ENCODE measurements around the gene TRAIP. TPM values are rescaled to one million over a fixed set of nuclear protein-coding genes. Genes with fewer than 3 reads are reported as not detected.

The TRAIP gene
- total RNA-seq, 4 donors from 2014 or later: 2.1 to 8.3 (median 4.7) TPM

DNA sequence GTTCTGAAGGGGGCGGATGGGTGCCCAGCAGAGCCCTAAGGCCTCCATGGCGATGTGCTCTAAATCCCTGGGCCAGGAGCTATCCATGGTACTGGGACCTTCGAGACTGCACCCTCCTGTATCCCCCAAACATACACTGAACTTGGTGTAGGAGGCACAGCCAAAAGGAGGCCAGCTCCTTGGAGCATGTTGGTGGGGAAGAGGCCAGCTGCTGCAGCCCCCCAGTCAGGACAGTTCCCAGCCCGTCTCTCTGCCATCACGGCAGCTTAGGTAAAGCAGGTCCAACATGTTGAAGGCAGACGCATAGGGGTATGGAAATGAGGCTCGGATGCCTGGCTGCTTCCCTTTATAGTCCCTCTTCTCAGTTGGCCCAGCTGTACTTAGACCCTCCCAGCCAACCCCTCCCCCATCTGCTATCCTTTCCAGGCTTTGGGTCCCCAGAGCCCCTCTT lies 11.5 kb upstream of the TRAIP start:
- TF ChIP-seq, protein P1, sequence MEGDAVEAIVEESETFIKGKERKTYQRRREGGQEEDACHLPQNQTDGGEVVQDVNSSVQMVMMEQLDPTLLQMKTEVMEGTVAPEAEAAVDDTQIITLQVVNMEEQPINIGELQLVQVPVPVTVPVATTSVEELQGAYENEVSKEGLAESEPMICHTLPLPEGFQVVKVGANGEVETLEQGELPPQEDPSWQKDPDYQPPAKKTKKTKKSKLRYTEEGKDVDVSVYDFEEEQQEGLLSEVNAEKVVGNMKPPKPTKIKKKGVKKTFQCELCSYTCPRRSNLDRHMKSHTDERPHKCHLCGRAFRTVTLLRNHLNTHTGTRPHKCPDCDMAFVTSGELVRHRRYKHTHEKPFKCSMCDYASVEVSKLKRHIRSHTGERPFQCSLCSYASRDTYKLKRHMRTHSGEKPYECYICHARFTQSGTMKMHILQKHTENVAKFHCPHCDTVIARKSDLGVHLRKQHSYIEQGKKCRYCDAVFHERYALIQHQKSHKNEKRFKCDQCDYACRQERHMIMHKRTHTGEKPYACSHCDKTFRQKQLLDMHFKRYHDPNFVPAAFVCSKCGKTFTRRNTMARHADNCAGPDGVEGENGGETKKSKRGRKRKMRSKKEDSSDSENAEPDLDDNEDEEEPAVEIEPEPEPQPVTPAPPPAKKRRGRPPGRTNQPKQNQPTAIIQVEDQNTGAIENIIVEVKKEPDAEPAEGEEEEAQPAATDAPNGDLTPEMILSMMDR (IDR thresholded peaks at IDR 0.05): no peak
- no peak for TF ChIP-seq POLR2A (IDR thresholded peaks at IDR 0.05)
- no peak for DNase-seq

DNA sequence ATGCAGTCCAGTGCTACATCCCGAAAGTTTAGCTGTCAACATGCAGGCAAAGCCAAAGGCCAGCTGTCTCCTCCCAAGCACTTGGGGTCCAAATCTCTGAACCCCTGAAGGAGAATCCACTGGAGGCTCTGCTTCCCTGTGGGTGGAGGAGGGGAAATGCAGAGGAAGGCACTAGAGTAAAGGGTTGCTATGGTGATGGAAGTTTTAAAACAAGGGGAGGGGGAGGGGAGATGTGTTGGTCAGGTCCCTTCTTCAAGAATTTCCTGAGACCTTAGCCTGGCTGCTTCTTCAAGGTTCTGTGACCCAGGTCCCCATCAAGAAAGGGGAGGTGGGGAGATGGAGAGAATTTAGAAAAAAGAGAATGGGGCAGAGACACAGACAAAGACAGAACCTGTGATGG lies 11.0 kb upstream of the TRAIP start:
- Histone ChIP-seq H3K9me3 (no peaks in the 10 kb centered on the region), H3K27me3 (peaks cover 0 to 20% of the 10 kb centered on the region in 2 donors)
- TF ChIP-seq, protein P1 (IDR thresholded peaks at IDR 0.05): no peak
- TF ChIP-seq POLR2A (IDR thresholded peaks at IDR 0.05): no peak

More for the DNA sequence above, 11.5 kb upstream of the TRAIP start:
- Histone ChIP-seq H3K9me3 (no peaks in the 10 kb centered on the region), H3K36me3 (no peaks in the 10 kb centered on the region), H3K4me1 (peaks cover 7 to 21% (median 11%) of the 10 kb centered on the region in 4 donors), H3K27ac (no peak overlapping the region), H3K27me3 (peaks cover 0 to 20% of the 10 kb centered on the region in 2 donors), H3K4me3 (no peak overlapping the region)

DNA sequence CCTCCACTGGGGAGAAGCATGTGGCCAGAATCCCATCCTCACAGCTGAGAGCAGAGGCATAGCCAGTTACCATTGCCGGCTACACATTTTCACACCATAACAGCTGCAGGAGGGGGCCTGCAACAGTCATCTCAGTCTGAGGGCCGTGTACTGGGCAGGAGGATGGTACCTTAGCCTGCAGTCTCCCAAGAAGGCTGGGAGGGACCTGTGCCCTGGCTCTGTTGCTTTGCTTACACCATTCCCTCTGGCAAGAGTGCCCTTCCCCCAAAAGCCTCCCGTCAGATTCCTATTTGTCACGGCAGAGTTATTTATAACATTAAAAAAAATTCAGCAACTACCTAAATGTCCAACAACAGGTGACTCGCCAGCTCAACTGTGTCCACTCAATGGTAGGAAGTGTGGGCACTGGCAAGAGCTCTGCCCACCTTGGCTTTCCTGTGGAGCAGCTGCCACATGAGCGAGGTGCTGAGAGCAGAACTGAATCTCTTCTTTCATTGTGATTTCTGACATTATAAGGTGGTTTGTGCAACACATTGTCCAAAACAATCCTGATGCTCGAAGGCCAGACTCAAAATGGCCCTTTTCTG lies 8.9 kb upstream of the TRAIP start:
- DNase-seq: no peak
- H3K9me3 ChIP-seq: no peaks in the 10 kb centered on the region
- H3K27ac ChIP-seq: no peak overlapping the region
- no peak overlapping the region for H3K4me3 ChIP-seq
- H3K36me3 ChIP-seq: no peaks in the 10 kb centered on the region
- peaks cover 4 to 15% (median 11%) of the 10 kb centered on the region in 4 donors for H3K4me1 ChIP-seq
- TF ChIP-seq, protein P1 (IDR thresholded peaks at IDR 0.05): no peak
- TF ChIP-seq POLR2A (IDR thresholded peaks at IDR 0.05): no peak
- H3K27me3 ChIP-seq: peaks cover 0 to 20% of the 10 kb centered on the region in 2 donors

More for the DNA sequence above, 11.0 kb upstream of the TRAIP start:
- Histone ChIP-seq H3K4me1 (peaks cover 5 to 16% (median 11%) of the 10 kb centered on the region in 4 donors), H3K27ac (no peak overlapping the region), H3K4me3 (no peak overlapping the region), H3K36me3 (no peaks in the 10 kb centered on the region)
- no peak for DNase-seq

DNA sequence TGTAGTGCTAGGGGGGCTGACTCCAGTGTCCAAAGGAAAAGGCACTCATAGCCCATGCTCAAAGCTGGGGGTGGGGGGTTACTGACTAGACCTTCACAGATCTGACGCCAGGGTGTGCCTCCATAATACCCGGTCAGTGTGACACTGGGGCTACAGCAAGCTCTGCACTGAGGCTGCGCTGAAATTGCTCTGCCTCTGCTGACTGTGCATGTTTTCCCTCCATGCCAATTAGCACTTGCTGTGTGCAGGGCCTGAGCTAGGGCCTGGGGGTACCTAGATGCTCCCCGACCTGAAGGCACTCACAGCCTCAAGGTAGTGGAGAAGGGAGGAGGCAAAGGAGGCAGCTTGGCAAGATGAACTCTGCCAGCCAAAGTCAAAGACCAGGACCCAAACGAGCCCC lies 8.1 kb upstream of the TRAIP start:
- Histone ChIP-seq H3K4me1 (peaks cover 4 to 9% (median 6%) of the 10 kb centered on the region in 4 donors), H3K27ac (no peak overlapping the region), H3K4me3 (no peak overlapping the region), H3K9me3 (no peaks in the 10 kb centered on the region), H3K27me3 (peaks cover 0 to 14% of the 10 kb centered on the region in 2 donors), H3K36me3 (no peaks in the 10 kb centered on the region)
- TF ChIP-seq, protein P1 (IDR thresholded peaks at IDR 0.05): no peak
- TF ChIP-seq POLR2A (IDR thresholded peaks at IDR 0.05): no peak
- DNase-seq: no peak

DNA sequence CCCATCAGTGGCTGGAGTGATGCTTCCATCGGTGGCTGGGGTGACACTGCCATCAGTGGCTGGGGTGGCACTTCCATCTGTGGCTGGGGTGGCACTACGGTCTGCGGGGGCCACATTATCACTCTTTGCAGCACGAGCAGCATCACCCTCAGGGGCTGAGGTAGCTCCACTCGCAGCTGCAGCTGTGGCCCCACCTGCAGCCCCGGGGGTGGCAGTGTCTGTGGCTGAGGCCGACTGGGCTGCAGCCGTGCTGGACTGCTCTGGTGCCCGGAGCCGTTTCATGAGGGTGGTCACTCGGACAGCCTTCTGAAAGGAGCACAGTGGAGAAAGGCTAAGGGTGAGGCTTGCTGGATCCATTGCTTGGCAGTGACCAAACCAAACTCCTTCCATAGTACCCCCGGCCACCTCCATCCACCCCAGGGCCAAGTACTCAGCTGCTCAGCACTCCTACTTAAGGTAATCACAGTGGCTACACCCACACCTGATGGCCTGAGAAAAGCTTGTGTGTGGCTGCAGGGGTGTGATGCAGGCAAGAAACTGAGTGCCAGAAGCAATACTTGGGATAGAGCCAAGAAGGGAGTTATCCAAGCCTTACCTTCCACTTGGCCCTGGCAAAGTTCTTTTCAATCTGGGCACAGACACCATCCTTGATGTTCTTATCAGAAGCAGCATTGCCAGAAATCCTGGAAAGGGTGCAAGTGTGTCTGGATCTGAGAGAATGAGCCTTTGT lies 3.4 kb upstream of the TRAIP start:
- H3K27me3 ChIP-seq: no peaks in the 10 kb centered on the region
- H3K27ac ChIP-seq: no peak overlapping the region
- H3K4me1 ChIP-seq: peaks cover 0 to 8% (median 2%) of the 10 kb centered on the region in 4 donors
- no peaks in the 10 kb centered on the region for H3K36me3 ChIP-seq
- H3K4me3 ChIP-seq: no peak overlapping the region
- DNase-seq: no peak
- H3K9me3 ChIP-seq: no peaks in the 10 kb centered on the region
- no peak for TF ChIP-seq POLR2A (IDR thresholded peaks at IDR 0.05)
- TF ChIP-seq, protein P1 (IDR thresholded peaks at IDR 0.05): no peak

All from Peyer's patch (tissue), 4 donors.